Fibroblast of lung (primary cell): ENCODE data around the gene ZNF512. TPM values are rescaled to one million over a fixed set of nuclear protein-coding genes. Genes with fewer than 3 reads are reported as not detected.

Source experiments
- DNase-seq, 2 donors: peaks; one replicate each; pipeline versions ENCODE4 v3.0.0 to v3.0.0-alpha.2; 2010; ENCODE audit warnings: low read depth in 2 of 2
- H2AFZ ChIP-seq: 2 replicates; pipeline ENCODE4 v1.5.1; 2012; ENCODE audit warnings: low read length, control low read depth, inconsistent platforms
- H3K27ac ChIP-seq: 2 replicates; pipeline ENCODE4 v1.5.1; 2011; ENCODE audit warnings: low read length, control low read depth; ENCODE audit not compliant: insufficient read depth
- H3K27me3 ChIP-seq: 2 replicates; pipeline ENCODE4 v1.5.1; 2011; ENCODE audit warnings: mild to moderate bottlenecking, low read length; ENCODE audit not compliant: control insufficient read depth, insufficient read depth
- H3K36me3 ChIP-seq: 2 replicates; pipeline ENCODE4 v1.5.1; 2011; ENCODE audit warnings: low read length; ENCODE audit not compliant: control insufficient read depth, insufficient read depth
- H3K4me1 ChIP-seq: 2 replicates; pipeline ENCODE4 v1.5.1; 2011; ENCODE audit warnings: low read length; ENCODE audit not compliant: control insufficient read depth, insufficient read depth; ENCODE audit errors: extremely low read depth
- H3K4me2 ChIP-seq: 2 replicates; pipeline ENCODE4 v1.5.1; 2011; ENCODE audit warnings: low read length, control low read depth; ENCODE audit not compliant: insufficient read depth; ENCODE audit errors: extremely low read depth
- H3K4me3 ChIP-seq, 4 experiments: fragments of 200-600 bp in 1 of 4; sonication (generic) in 1 of 4; replicated peaks in 1 of 4; 2 replicates each; pipeline ENCODE4 v1.5.1; 2011 to 2016; ENCODE audit warnings: low read length in 4 of 4, low read depth in 3 of 4, mild to moderate bottlenecking in 3 of 4, control low read depth in 2 of 4, inconsistent platforms in 1 of 4, mixed read lengths in 1 of 4; ENCODE audit not compliant: insufficient read depth in 1 of 4; ENCODE audit errors: control extremely low read depth in 1 of 4
- H3K79me2 ChIP-seq: 2 replicates; pipeline ENCODE4 v1.5.1; 2012; ENCODE audit warnings: mild to moderate bottlenecking, low read length, inconsistent platforms; ENCODE audit not compliant: control insufficient read depth, insufficient read depth
- H3K9ac ChIP-seq: 2 replicates; pipeline ENCODE4 v1.5.1; 2011; ENCODE audit warnings: mild to moderate bottlenecking, low read length, control low read depth; ENCODE audit not compliant: insufficient read depth
- H3K9me3 ChIP-seq: 2 replicates; pipeline ENCODE4 v1.5.1; 2012; ENCODE audit warnings: low read depth, low read length; ENCODE audit not compliant: control insufficient read depth, insufficient read depth
- H4K20me1 ChIP-seq: 2 replicates; pipeline ENCODE4 v1.5.1; 2011; ENCODE audit warnings: low read length; ENCODE audit not compliant: control insufficient read depth, insufficient read depth; ENCODE audit errors: extremely low read depth
- EZH2 ChIP-seq: IDR thresholded peaks from 2 replicates; pipeline ENCODE4 v1.5.1; 2012; ENCODE audit warnings: low read length, control low read depth, mild to moderate bottlenecking; ENCODE audit errors: missing control alignments
- polyA plus RNA-seq, 2 donors: library from polyadenylated mRNA; depleted of rRNA in 1 of 2; stranded (reverse) in 1 of 2; unstranded in 1 of 2; fragments of >200 nt; gene quantifications; 2 replicates each; pipeline ENCODE4 v1.2.1, GENCODE V29; 2011 to 2012; ENCODE audit warnings: missing spikeins in 1 of 2
- total RNA-seq: library from RNA; depleted of rRNA; stranded (reverse); fragments of >200 nt; gene quantifications from 2 replicates; pipeline ENCODE4 v1.2.1, GENCODE V29; 2014
- TF ChIP-seq, protein P1 (sequence below), 2 donors: IDR thresholded peaks in 1 of 2; conservative IDR thresholded peaks in 1 of 2; 1 replicate in 1 of 2; 2 replicates in 1 of 2; pipeline ENCODE4 v1.5.1; 2011 to 2012; ENCODE audit warnings: low read length in 2 of 2, control low read depth in 1 of 2, inconsistent platforms in 1 of 2, low read depth in 1 of 2, mild to moderate bottlenecking in 1 of 2

ZNF512 gene
- total and polyA plus RNA-seq, 2 donors (not counting 1 experiment from before 2014, with no cell fraction given) = 23.6 to 36.6 TPM

- Histone ChIP-seq H3K79me2 (no peaks in the 10 kb centered on the region), H3K9me3 (no peaks in the 10 kb centered on the region), H3K4me3 (no peak overlapping the region), H3K4me2 (no peak overlapping the region), H3K27ac (no peak overlapping the region), H3K36me3 (no peaks in the 10 kb centered on the region), H4K20me1 (no peaks in the 10 kb centered on the region), H3K27me3 (no peaks in the 10 kb centered on the region), H2AFZ (no peak overlapping the region), H3K9ac (no peak overlapping the region), H3K4me1 (no peaks in the 10 kb centered on the region)
- DNase-seq = peak; percentile 39 to 66
- no peak for TF ChIP-seq EZH2
- TF ChIP-seq, protein P1, sequence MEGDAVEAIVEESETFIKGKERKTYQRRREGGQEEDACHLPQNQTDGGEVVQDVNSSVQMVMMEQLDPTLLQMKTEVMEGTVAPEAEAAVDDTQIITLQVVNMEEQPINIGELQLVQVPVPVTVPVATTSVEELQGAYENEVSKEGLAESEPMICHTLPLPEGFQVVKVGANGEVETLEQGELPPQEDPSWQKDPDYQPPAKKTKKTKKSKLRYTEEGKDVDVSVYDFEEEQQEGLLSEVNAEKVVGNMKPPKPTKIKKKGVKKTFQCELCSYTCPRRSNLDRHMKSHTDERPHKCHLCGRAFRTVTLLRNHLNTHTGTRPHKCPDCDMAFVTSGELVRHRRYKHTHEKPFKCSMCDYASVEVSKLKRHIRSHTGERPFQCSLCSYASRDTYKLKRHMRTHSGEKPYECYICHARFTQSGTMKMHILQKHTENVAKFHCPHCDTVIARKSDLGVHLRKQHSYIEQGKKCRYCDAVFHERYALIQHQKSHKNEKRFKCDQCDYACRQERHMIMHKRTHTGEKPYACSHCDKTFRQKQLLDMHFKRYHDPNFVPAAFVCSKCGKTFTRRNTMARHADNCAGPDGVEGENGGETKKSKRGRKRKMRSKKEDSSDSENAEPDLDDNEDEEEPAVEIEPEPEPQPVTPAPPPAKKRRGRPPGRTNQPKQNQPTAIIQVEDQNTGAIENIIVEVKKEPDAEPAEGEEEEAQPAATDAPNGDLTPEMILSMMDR (conservative IDR thresholded peaks at IDR 0.05 in 1 of 2, IDR thresholded peaks at IDR 0.05 in 1 of 2; ENCODE audit: low read depth in 1 of 2, low read length in 2 of 2) = no peak
Observed at GRCh38 chr2:27569398-27569797, 13.4 kb upstream of the ZNF512 start.

GRCh38 chr2:27571197-27571596, 11.6 kb upstream of the ZNF512 start:
- Histone ChIP-seq H3K27ac (no peak overlapping the region), H3K9ac (no peak overlapping the region), H3K9me3 (no peaks in the 10 kb centered on the region), H3K4me1 (no peaks in the 10 kb centered on the region), H3K79me2 (no peaks in the 10 kb centered on the region), H3K27me3 (no peaks in the 10 kb centered on the region), H3K4me2 (no peak overlapping the region), H4K20me1 (no peaks in the 10 kb centered on the region), H3K4me3 (no peak overlapping the region), H3K36me3 (no peaks in the 10 kb centered on the region), H2AFZ (no peak overlapping the region)
- DNase-seq = no peak
- no peak for TF ChIP-seq EZH2
- TF ChIP-seq, protein P1 (conservative IDR thresholded peaks at IDR 0.05 in 1 of 2, IDR thresholded peaks at IDR 0.05 in 1 of 2; ENCODE audit: low read depth in 1 of 2, low read length in 2 of 2) = no peak

GRCh38 chr2:27571681-27572080, 11.2 kb upstream of the ZNF512 start:
- H2AFZ ChIP-seq = no peak overlapping the region
- H3K79me2 ChIP-seq = no peaks in the 10 kb centered on the region
- no peak overlapping the region for H3K27ac ChIP-seq
- no peaks in the 10 kb centered on the region for H3K36me3 ChIP-seq
- TF ChIP-seq, protein P1 (conservative IDR thresholded peaks at IDR 0.05 in 1 of 2, IDR thresholded peaks at IDR 0.05 in 1 of 2; ENCODE audit: low read depth in 1 of 2, low read length in 2 of 2) = no peak
- no peak for TF ChIP-seq EZH2
- no peak for DNase-seq
- no peak overlapping the region for H3K9ac ChIP-seq
- no peak overlapping the region for H3K4me2 ChIP-seq
- no peak overlapping the region for H3K4me3 ChIP-seq
- H3K4me1 ChIP-seq = no peaks in the 10 kb centered on the region
- no peaks in the 10 kb centered on the region for H3K27me3 ChIP-seq
- no peaks in the 10 kb centered on the region for H4K20me1 ChIP-seq
- H3K9me3 ChIP-seq = no peaks in the 10 kb centered on the region
